Measurements from ENCODE around the gene SUSD3.

SUSD3 gene

DNA sequence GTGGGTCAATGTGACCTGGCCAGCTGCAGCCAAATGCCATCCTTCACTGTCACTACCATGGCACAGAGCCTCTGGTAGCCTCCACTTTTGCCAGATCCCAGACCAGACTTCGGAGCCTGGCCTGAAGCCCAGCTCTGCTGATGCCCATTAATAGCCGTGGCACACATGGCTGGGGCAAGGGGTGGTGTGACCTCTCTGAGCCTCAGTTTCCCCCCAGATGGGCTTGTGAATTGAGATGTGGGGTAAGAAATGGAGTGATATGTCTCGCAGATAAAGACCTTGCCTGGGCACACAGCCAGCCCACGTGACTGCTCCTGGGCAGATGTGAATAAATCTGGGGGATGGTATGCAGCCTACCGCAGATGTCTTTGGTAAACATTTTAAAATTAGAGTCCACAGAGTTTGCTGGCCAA, 13.9 kb downstream of the SUSD3 start:
- DNase-seq: peak in 5 of 51 donors; percentile 14 to 26 (median 19)

DNA sequence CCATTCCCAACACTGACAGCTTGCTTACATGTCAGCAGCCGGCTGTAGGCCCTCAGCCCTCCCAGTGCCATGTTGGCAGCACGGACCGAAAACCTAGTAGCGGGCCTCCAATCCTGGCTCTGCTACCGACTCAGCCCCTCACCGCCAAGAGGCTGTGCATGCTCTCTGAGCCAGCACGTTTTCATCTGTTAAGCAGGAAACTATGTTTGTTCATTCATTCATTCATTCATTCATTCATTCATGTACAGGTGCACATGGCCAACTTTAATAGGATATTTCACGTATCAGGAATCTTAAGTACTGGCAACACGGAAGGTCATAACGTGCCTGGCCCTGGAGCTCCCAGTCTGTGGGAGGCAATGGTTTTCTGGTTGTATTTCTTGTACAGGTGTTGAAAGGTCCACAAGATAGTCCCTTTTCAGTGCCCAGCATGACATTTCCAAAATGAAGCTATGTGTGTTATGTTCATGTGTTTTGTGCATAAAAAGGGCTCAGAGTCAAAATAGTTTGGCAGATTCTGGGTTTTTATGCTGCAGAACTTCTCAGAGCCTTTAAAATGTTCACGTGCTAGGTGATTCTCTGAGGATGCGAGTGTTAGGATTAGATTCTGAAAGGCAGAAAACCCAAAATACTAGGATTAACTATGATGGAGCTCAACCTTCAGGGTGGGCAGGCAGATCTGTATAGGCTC, 17.7 kb downstream of the SUSD3 start:
- DNase-seq: no peak

DNA sequence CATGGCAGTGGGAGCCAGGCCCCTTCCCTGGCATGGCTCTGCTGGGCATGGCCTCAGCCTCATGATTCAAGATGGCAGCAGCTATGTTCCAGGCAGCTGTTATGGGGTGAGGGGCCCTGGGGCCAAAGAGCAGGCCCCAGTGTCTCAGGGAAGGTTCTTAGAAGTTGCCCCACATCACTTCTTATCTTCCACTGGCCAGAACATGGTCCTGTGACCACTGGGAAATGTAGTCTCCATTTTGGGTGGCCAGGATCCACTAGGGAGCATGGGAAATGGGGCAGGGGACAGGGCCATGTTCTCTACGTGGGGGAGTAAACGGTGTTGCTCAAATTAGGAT, 18.3 kb downstream of the SUSD3 start:
- DNase-seq: no peak

DNA sequence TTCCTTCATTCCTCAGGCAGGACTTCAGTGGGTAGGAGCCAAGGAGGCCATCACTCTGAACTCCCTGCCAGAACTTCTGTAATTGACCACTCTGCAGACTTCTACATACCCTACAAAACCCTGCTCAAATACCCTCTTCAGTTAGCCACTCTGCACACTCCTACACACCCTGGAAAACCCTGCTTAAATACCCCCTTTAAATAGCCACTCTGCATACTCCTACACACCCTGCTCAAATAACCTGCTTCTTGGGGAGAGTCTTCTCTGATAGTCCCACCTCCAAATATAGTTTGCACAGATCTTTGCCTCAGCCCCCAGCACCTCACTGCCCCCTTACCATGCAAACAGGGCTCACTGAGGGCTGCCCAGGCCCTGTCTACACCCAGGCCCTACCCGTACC, 18.9 kb downstream of the SUSD3 start:
- no peak for DNase-seq

DNA sequence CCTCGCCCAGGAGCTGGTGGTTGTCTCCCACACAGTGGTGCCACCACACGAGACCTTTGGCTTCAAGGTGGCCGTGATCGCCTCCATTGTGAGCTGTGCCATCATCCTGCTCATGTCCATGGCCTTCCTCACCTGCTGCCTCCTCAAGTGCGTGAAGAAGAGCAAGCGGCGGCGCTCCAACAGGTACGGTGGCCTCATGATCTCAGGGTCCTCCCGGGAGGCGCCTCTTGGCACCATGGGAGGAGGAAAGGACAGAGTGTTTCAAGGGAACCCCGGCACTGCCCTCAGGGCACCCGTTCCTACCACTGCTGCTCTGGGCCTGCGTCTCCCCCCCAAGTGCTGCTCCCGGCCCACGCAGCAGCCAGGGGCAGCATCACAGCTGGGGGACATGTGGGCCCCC, 19.3 kb downstream of the SUSD3 start:
- DNase-seq: no peak

DNA sequence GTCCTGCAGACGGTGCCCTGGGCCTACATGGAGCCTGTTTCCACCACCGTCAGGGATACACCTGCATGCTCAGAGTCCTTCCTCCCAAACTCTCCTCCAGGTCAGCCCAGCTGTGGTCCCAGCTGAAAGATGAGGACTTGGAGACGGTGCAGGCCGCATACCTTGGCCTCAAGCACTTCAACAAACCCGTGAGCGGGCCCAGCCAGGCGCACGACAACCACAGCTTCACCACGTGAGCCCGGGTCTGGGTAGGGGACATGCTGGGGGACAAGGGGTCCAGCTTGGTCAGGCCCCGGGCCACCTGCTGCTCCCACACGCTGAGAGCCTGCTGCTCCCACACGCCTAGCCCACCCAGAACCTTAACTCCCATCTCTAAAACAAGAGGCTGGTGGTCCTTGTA, 20.9 kb downstream of the SUSD3 start:
- DNase-seq: no peak

DNA sequence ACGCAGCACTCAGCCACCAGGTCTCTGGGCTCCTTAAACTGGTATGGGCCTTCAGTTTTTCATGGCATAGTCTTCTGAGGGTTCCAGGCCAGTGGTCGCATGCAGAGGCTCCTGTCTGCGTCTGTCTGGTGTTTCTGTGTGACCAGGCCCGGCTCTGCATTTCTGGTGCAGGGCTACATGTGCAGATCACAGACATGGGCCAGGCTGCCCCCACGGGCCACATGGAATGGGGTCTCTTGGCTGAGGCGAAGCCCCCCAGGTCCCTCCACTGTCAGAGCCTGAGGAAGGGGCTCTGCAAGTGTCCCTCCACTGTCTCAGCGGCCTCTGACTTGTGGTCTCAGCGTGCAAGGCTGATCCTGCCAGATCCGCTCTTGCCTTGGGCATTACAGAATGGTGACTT, 21.9 kb downstream of the SUSD3 start:
- no peak for DNase-seq

DNA sequence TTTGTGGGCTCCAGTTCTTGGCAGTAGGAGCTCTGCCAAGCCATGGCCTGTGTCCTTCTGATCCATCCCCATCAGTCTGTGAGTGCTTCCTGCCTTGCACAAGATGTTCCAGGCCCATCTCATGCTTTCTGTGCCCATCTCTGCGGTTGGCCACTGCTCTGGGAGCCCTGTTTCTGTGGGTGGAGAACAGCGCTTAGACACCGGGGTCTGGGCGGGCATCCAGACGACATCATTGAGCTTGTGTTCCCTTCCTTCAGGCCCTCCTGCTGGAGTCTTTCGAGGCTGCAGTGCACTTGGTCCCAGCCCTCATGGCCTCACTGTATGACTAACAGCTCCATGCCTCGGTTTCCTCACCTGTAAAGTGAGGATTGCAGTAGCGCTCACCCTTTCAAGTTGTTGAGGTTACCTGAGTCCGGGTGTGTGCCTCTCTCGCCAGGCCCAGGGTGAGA, 22.6 kb downstream of the SUSD3 start:
- DNase-seq: peak in 9 of 51 donors; percentile 14 to 39 (median 29)

DNA sequence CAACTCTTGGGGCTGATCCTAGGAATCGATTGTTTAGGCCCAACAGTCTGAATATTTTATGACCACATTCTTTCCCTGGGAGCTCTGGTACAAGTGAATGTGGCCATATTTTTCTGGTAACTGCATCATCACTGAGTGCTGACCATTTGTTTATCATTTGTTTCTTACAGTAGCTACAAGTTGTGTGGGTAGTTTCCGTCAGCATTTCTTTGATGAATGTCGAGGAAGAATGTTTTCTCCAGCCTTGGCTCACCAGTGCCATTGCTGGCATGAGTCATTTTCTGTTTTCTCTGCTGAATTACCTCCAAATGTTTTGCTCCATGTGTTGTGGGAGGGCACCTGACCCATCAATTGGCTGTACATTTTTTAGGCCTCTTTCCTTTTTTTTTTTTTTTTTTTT, 23.4 kb downstream of the SUSD3 start:
- no peak for DNase-seq

DNA sequence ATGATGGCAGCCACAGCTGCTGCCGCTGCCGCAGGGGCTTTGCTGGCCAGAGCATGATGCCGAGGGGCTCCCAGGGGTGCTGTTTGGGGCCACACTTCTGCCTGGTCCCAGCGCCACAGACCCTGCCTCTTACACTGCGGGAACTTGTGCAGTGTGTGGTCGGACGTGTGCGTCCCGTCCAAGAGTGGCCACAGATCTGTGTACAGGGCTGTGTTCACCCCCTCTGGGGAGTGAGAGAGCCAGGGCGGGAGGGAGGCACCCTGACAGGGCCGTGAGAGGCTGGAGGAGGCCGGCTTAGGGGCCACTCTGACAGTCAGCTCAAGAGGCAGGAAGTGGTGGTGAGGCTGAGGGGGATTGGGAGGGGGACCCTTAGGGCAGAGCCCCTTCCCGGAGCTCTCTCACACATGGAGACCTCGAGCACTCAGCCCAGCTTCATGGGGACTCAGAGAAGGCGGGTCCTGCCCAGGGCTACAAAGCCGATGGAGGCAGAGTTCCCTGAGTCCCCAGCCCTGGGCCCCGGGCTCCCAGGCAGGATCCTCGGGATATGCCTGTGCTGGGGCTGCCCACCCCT, 24.4 kb downstream of the SUSD3 start:
- DNase-seq: no peak

DNA sequence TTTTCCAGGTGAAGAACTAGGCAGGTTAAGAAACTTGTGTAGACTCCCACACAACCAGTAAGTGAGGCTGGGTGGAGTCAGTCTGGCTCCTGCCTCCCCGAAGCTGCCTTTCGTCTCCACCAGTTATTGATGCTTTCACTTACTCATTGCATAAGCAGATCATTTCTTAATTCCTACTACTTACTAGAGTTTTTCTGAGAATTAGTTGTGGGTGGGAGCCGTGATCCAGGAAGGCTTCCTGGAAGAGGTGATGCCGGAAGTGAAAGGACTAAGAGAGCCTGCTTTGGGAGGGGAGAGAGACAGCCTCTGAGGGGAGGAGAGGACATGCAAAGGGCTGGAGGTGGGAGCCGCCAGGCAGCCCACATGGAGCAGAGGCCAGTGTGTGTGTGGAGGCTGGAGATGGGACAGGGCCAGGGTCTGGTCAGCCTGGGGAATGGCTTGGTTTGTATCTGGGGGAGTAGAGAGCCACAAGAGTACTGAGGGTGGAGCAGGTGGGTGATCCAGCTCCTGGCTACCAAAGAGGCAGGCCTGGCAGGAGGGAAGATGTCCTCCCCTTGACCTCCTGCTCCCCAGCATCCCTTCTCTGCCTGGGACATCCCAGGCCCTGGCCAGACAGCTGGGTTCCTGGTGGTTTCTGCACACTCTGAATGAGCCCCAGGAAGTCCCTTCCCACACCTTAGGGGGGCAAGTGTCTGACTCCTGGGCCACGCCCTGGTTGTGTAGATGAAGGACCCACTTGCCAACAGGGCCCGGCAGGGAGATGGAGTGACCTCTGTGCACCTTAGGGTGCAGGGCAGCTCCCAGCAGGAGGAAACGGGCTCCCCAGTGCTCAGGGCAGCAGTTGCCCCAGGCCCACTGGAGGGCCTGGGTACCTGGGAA, 25.3 kb downstream of the SUSD3 start:
- no peak for DNase-seq

DNA sequence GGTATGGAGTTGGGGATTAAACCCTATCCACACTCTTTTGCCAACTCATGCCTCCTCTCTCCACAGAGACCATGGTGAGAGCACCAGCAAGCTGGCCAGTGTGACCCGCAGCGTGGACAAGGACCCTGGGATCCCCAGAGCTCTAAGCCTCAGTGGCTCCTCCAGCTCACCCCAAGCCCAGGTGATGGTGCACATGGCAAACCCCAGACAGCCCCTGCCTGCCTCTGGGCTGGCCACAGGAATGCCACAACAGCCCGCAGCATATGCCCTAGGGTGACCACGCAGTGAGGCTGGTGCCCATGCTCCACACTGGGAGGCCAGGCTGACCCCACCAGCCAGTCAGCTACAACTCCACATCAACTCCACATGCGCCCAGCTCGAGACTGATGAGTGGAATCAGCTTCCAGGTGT, 26.0 kb downstream of the SUSD3 start:
- no peak for DNase-seq

DNA sequence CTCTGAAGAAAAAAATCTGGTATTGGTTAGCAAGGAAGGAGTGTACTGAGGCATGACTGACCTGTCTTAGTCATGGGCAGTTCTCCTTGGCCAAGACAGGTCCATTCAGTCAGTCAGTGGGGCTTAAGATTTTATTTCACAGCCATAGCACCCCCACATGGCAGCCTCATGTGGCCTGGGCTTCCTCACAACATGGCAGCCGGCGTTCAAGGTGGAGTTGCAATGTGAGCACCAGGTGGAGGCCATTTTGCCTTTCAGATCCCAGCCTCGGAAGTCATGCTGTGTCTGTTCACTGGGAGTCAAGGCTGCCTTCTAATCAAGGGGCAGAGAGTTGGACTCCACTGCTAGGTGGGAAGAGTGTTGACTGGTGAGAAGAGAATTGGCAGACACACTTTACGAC, 27.2 kb downstream of the SUSD3 start:
- DNase-seq: no peak

DNA sequence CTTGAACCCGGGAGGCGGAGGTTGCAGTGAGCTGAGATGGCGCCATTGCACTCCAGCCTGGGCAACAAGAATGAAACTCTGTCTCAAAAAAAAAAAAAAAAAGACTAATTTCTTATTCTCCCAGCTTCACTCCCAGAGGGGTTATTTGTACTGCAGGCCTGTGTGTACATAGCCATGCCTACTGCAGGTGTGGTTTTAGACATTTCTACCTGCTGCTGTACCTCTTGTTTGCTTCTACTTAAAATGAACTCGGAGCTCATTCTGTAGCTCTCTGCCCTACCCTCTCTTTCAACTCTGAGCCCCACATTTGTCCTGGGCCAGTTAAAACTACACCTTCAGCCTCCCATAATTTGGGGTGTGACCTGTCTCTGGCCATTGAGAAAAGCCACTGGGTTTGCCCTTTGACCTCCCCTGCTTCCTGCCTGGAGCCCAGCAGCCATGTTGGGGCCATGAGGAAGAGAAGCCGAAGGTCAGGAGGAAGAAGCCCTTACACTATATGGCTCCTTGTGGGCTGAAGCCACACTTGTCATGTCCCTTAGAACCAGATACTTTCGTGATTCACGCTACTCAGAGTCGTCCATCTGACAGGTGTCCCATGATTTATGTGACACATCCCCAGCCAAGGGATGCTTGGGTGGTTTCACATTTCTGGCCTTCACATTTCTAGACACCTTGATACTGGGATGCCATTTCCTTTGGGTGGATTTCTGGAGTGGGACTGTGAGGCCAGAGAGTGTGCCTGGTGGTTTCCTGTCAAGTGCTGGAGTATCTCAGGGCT, 28.1 kb downstream of the SUSD3 start:
- DNase-seq: no peak

DNA sequence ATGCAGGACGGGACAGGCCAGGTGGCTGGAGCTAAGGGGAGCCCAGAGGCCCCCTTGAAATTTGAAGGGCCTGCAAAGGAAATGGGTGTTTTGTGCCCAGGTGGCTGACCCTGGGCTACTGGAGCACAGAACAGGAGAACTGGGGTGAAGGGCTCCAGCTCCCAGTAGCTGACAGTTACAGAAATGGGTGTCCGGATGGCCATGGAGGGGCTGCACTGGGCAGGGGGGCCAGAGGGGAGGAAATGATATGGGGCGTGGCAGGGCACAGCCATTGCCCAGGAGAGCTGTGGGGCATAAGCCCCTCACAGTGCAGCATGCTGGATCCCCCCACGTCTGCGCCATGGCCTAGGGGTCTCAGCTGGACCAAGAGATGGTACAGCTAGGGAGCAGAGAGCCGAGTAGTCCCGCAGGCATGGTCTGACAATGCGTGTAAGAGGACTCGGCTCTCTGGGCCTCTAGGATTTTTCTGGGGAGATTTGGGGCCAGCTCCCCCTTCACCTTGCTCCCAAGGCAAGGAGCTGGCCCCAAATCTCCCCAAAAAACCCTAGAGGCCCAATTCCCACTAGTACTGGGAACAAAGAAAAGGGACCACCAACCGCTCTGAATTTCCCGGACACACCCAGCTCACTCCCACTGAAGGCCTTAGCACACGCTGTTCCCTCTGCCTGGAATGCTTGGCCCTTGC, 29.6 kb downstream of the SUSD3 start:
- no peak for DNase-seq

DNA sequence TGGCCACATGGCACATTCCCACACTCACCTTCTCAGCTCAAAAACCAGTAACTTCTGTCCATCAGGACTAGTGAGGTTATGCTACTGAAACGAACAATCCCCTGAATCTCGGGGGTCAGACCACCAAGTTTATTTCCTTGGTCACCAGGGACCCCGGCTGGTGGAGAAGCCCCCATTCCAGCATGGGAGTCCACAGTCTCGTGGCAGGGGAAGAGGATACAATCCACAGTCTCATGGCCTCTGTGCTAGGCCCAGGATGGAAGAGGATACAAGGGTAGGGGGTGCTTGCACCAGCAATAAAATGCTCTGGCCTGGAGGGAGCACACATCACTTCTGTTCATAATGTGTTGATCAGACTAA, 30.1 kb downstream of the SUSD3 start:
- DNase-seq: no peak

DNA sequence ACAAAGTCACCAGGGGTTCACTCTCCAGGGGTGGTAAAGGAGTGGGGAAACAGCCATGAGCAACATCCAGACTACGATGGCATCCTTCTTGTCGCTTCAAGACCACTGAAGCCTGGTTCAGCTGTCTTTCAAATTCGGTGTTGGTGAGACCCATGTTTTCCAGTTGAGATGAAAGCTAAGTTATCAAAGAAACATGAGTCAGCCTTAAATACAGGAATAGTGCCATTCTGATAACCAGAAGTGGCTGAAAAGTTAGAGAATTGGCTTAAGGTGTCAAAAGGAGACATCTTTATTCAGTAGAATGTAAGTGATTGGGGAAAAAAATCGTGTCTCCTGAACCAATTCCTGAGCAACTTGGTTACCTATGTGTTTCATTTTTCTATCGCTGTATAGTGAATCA, 30.5 kb downstream of the SUSD3 start:
- no peak for DNase-seq

DNA sequence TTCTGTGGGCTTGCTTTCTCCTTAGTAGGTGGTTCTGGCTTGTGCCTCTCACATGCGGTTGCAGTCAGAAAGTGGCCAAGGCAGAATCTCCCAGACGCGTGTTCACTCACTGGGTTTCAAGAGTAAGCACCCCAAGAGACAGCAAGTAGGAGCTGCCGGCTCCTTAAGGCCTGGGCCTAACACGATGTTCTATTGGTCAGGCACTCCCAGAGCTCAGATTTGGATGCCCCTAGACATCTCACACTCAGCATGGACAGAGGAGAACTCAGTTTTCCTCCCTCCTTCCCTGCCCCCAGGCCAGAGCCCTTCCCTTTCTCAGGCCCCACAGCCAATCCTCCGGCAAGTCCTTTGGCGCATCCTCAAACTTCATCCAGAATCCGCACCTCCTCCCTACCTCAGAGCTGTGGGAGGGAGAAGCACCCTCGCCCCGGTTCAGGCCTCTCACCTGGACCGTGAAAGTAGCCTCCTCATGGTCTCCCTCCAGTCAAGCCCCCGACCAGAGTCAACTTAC, 31.0 kb downstream of the SUSD3 start:
- DNase-seq: no peak

DNA sequence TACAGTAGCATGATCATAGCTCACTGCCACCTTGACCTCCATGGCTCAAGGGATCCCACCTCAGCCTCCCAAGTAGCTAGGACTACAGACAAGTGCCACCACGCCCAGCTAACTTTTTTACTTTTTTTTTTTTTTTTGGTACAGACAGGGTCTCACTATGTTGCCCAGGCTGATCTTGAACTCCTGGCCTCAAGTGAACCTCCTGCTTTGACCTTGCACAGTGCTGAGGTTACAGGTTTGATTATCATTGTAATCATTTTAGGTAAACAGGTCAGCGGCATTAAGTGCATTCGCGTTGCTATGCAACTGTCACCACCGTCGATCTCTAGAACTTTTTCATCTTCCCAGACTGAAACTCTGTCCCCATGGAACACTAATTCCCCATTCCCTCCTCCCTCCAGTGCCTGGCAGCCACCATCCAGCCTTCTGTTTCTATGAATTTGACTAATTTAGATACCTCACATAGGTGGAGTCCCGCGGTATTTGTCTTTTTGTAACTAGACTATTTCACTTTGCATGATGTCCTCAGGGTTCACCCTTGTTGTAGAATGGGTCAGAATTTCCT, 31.7 kb downstream of the SUSD3 start:
- DNase-seq: no peak

DNA sequence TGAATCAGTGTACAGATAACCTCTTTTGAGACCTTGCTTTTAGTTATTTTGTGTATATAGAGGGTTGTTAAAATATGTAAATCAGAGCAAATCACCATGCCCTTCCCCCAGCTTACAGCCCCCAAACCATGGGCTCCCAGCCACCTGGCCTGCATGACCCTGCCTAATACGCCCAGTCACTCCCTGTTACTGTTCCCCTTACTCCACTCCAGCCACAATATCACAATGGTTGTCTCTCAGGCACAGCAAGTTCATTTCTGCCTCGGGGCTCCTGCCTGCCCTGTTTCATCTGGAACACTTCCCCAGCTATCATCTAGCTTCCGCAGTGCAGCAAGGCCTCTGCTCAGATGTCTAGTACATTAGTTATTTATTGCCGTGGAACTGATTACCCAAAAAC, 32.6 kb downstream of the SUSD3 start:
- DNase-seq: no peak
